GM21526 (cell line): Measurements from ENCODE around the gene PSPN.
A peak's percentile ranks its signal among the peaks of the same experiment; 100 is the strongest.
"Not testable (repeated sequence)": the region's sequence is repeated elsewhere in the genome, so short reads cannot be mapped to it uniquely, and the experiment has no call there.

Experiments used
- ATAC-seq: cut with Tn5 transposase; IDR thresholded peaks from one replicate; pipeline ENCODE4 v1.9.1; 2021; ENCODE audit warnings: moderate library complexity; ENCODE audit not compliant: unreplicated experiment, low FRiP score

PSPN gene

DNA sequence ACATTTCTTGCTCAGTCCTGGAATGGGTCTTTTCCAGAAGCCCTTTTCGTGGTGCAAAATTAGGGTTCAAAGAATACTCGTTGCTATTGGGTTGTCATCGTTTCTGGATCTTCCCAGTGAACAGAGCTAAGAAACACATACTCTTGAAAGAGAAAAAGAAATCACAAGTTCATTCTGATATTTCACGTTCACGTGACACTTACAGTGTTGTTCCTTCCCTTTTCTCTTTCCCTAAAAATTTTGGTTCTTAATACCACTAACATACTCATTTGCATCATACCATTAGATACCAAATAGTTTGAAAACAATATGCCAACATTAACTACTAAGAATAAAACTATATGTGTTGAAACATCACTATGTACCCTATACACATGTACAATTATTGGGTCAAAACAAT lies 30.7 kb upstream of the PSPN start:
- no peak for ATAC-seq

DNA sequence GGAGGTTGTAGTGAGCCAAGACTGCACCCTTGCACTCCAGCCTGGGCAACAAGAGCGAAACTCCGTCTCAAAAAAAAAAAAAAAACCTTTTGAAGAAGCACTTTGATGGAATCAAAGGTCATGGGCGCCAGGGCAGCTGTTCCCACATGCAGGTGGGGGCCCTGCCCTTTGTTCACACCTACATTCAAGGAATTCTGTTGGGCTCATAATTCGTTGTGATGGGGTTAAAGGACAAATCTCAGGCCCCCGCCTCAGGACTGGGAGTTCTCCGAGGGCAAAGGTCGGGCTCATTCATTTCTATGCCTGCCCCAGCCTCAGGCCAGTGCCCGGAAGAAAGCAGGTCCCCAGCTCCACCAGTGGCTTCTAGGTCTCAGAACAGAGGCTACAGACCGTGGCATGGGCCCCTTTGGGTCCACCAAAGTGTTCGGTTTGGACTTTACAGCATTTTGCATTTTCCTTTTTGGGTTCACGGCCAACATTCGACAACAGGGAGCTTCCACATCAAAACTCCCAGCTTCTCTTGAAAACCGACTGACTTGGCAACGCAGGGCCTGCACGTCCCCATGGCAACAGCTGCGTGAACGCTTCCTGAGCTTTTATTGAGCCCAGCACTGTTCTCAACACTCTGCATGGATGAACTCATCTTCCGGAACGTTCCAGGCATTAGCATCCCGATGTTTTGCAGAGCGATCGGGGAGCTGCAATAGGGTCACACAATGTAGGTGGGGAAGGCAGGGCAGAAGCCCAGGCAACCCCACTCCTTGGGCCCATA lies 27.3 kb upstream of the PSPN start:
- ATAC-seq: no peak

DNA sequence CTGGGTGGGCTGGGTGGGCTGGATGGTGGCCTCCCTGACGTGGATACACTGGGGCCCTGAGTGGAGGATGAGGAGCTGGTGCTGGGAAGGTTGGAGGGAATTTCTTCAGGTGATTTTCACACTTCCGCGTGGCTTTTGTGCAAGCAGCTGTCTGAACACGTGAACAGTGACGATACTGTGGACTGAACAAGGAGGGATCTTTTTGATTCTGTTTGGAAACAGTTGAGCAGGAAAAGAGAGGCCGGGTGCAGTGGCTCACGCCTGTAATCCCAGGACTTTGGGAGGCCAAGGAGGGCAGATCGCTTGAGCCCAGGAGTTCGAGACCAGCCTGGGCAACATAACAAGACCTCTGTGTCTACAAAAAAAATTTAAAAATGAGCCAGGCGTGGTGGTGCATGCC lies 26.3 kb upstream of the PSPN start:
- no peak for ATAC-seq

DNA sequence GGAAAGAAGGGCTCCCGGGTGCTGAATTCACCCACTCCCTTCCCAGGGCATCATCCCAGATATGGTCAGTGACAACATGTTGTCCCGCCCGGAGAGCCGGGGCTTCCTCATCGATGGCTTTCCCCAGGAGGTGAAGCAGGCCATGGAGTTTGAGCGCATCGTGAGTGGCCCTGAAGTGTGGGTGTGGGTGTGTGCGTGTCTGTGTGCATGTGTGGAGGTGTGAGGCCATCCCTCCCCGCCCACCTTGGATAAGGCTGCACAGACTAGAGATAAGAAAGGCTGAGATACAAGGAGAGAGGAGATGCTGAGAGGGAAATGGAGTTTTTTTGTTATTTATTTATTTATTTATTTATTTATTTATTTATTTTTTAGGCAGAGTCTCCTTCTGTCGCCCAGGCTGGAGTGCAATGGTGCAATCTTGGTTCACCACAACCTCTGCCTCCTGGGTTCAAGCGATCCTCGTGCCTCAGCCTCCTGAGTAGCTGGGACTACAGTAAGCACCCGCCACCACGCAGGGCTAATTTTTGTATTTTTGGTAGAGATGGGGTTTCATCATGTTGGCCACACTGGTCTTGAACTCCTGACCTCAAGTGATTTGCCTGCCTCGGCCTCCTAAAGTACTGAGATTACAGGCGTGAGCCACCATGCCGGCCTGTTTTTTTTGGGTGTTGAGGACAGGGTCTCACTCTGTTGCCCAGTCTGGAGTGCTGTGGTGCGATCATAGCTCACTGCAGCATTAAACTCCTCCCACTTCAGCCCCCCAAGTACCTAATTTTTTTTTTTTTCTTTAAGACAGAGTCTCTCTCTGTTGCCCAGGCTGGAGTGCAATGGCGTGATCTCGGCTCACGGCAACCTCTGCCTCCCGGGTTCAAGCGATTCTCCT lies 24.6 kb upstream of the PSPN start:
- ATAC-seq: not testable (repeated sequence)

DNA sequence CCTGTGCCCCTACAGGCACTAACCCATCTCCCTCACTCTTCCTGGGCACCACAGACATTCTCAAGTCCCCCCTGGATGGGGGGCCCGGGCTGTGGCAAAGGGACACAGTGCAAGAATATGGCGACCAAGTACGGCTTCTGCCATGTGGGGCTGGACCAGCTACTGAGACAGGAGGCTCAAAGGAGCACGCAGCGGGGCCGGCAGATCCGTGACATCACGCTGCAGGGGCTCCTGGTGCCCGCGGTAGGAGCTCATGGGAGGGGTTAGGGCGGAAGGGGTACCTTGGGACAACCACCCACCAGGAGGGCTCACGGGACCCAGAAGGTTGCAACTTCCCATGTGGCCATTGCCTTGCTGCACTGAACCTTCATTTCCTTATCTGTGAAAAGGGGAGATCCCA lies 20.6 kb upstream of the PSPN start:
- no peak for ATAC-seq

DNA sequence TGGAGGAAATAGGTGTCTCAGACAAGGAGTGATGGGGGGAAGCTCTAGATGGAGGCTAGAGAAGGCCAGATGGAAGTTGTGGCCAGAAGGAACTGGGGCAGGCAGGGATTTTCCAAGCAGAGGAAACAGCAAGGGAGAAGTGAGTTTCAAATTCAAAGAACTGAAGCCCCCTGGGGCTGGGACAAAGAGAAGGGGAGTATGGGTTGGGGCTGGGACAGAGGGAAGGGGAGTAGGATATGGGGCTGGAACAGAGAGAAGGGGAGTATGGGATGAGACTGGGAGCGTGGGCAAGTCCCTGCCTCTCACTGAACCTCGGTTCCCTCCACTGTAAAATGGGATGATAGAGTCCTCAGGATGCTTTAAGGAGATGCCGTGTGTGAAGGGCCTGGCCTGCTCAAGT lies 19.1 kb upstream of the PSPN start:
- no peak for ATAC-seq

DNA sequence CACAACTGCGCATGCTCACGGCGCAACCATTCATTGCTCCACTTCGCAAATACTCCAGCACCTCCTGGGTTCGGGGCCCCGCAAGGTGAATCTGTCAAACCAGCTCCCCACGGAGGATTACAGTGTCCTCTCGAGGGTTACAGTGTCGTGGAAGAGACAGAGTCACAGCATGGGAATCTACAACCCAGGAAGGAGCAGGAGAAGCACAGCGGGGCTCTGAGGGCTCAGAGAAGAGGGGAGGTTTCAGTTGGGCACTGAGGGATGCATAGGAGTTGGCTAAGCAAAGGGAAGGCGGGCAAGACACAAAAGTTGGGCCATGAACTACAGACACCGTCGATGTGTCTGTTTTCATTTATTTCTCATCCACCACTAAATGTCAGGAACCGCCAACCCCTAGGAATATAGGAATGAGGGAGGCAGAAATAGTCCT lies 18.3 kb upstream of the PSPN start:
- peak; percentile 14 for ATAC-seq

DNA sequence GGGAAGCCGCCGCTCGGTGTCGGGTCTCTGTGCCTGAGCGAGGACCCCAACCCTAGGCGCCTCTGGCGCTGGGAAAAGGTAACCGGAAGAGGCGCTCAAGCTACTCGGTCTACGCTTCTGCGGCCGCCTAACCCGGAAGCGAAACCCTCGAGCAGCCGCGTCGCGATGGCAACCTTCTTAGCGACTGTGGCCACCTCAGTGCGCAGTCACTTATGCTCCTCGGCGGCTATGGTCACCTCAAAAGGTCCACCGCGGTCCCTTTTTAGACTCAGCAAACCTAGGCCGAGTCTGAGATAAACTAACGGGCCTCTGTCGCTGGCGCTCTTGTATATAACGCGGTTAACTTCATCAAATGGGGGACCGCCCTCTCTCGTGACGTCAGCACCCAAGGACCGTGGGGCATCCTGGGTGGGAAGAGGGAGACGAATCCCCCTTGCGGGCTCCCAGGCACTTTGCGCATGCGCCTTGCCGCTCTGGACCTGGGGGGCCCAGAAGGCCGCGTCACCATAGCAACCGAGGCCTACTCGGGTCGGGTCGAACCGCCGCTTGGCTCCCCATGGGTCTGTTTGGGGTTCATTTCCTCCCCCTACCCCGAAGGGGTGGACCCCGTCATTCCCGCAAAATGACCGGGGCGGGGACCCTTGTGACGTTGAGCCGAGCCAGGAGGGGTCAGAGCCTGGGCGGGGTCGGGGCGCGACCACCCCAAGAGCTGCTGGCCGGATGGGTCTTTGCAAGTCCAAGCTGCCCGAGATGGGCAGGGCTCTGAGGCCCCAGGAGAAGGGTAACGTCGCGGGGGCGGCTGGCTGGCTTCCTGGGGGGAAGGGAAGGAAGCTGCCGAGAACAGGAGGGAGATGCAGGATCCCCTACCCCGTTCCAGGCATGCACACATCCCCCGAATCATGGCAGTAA lies 17.6 kb upstream of the PSPN start, which contains the start of gene GTF2F1:
Gene GTF2F1, minus strand, starts transcription at position 91 of the 909 bp plus-strand sequence. CDS start 169 bp downstream, outside the sequence.
- peak; percentile 81 for ATAC-seq

DNA sequence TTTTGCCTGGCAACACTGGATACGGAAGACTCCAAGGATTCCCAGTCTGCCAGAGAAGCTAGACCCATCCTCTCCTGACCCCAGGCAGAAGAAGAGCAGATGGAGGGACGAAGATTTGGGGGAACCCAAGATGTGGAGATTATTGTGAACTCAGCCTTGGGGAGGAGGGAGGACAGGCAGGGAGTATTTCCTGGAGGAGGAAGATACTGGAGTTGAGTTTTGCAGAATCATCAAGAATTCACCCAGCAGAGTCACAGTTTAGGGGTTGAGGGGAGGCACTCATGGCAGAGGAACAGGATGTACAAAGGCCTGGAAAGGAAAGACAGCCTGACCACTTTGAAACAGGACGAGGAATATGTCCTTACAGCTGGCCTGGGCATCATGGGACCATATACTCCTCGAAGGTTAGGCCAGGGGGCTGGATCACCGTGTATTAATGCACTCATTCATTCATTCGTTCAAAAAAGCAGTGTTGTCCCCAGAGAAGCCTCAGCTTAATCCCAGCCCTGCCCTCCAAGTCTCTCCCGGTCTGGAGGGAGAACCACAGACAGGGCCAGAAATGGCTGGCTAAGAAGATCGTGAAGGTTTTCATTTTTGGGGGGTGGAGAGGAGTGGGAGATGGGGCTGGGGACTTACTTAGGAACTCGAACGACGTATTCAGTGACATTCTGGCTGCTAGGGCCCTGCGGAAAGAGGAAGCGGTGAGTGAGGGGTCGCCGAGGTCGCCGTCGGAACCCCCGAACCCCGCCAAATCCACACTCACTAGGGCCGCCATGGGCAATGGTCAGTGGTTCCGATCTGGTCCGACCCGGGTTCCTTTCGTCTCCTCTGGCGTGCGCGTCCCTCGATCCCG lies 16.7 kb upstream of the PSPN start:
- no peak for ATAC-seq

DNA sequence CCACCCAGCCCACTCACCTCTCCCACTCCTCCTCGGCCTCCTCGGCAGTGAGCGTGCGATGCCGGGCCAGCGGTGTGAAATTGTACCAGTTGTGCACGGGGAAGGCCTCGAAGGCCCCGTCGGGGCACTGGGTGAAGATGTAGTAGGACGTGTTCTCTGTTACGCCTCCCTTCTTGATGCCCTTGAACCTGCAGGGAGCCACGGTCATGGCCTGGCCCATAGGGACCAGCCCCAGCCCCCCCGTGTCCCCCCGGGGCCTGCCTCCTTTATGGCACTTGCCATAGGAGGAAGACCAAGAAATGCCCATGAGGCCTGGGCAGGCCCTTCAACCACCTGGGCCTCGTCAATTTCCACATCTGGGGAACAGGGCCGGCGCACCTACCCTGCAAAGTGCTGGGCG lies 11.6 kb upstream of the PSPN start:
- no peak for ATAC-seq

DNA sequence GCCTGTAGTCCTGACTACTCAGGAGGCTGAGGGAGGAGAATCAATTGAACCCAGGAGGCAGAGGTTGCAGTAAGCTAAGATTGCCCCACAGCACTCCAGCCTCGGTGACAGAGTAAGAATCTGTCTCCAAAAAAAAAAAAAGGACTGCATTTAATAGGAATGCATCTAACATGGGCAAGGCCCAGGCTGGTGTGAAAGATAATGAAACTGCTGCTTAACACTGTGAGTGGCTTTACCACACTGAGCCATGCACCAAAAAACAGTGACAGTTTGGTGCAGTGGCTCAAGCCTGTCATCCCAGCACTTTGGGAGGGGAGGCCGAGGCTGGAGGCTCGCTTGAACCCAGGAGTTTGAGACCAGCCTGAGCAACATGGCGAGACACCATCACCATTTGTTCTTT lies 8.6 kb upstream of the PSPN start:
- no peak for ATAC-seq

DNA sequence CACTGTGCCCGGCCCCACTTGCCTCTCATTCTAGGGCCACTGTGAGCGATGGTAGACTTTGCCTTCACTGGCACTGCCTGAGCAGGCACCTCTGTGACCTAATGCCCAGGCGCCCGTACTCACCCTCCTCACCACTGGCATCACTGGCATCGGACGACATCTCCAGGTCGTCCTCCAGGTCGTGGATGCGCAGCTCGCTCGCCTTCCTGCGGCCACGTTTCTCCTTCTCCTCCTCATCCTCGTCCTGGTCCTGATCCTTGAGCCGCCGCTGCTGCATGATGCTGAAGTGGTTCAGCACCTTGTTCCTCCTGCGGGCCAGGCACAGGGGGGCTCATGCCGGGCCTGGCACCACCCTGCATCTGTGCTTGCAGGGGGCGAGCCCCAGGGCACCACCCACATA lies 7.5 kb upstream of the PSPN start:
- no peak for ATAC-seq

DNA sequence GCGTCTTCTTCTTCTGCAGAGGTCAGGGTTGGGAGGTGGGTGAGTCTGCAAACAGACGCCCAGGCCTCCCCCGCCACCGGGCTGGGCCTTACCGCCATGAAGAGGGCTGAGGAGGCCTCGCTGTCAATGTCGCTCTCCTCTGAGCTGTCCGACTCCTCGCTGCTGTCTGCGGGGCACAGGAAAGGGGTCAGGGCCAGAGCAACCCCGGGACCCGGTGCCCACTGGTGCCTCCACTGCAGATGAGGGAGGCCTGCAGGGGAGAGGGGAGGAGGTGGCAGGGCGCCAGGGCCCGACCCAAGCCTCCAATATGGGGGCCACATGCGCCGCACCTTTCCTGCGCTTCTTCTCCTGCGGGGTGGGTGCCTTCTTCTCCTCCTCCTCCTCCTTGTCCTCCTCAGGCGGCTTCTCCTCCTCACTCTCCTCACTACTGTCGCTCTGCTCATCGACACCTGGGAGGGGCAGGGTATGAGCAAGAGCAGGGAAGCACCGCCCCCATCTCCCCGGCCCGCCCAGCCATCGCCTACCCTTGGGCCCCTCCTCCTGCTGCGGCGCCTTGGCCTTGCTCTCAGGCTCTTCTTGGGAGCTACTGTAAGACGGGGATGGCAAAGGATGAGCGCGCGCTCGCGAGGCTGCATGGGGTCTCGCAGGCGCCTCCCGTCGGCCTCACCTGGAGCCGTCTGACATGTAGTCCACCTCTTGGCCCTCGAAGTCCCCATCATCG lies 5.5 kb upstream of the PSPN start:
- no peak for ATAC-seq

DNA sequence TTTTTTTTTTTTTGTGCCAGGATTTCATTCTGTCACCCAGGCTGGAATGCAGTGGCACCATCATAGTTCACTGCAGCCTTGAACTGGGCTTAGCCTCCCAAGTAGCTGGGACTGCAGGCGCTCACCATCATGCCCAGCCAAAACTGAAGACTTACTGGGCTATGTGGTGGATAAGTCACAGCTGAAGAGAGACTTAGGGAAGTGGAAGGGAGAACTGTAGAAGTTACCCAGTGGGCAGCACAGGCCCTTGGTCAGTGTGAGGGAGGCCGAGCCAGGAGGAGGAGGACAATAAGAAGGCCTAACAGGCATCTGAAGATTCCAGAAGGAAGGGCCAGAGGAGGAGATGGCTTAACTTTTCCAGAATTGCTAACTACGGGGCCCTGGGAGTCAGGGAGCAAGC lies 4.0 kb upstream of the PSPN start:
- no peak for ATAC-seq

DNA sequence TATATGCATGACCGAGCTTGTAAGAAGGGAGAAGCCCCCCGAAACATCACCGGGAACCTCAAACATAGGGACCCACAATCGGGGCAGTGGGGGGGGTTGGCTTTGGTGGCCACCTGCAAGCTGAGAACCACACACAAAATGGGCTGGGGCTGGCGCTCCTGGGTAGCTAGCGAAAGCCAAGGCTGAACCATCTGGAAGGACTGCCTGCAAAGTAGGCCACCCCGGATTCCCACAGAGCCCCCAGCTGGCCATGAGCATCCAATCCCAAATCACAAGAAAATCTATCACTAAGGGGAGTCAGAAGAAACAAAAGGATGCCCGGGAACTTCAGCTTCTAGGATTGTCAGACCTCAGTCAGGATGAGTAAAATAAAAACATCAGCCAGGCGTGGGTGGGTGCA lies 2.8 kb upstream of the PSPN start:
- ATAC-seq: no peak

DNA sequence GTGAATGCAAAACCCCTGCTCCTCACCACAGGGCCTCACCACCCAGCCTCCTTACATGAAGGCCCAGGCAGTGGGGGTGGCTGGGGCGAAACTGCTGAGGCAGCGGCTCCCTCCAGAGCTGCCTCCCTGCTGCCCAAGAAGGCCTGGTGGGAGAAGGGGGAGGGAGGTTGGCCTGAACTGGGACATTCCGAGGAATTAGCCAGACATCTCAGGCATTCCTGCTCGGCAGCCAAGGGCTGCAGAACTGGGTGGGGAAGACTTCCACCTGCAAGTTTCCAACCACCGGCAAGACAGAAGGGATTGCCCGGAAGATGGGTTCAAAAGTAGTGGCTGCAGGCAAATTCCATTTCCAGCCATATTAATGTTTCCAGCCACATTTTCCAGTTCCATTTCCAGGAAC lies 2.3 kb upstream of the PSPN start:
- no peak for ATAC-seq

DNA sequence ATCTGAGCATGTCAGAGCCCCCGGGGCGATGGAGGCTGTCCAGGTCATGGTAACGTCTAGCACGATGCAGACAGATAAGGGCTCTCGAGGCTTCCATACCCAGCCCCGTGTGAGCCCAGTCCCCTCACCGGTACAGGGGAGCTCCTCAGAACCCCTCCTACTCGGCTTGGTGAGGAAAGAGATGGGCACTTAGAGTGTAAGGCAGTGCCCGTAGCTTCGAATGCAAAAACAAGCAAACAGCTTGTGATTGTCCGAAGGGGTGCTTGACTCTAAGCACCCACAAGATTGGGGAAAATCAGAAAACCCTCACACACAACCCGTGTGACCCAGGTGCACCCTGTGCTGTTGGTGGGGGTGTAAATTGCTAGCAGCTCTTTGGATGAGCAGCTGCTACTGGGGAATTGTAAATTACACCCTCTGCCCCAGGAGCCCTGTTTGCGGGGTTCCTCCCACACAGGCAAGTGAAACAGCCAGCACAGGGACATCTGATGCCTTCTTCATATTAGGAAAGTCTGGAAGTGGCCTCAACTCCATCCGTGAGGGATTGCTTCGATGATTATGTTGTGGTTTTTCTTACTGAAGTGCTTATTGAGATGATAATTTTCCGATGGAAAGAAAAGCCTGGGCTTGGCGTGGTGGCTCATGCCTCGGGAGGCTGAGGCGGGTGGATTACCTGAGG lies 918 bp upstream of the PSPN start:
- ATAC-seq: no peak

DNA sequence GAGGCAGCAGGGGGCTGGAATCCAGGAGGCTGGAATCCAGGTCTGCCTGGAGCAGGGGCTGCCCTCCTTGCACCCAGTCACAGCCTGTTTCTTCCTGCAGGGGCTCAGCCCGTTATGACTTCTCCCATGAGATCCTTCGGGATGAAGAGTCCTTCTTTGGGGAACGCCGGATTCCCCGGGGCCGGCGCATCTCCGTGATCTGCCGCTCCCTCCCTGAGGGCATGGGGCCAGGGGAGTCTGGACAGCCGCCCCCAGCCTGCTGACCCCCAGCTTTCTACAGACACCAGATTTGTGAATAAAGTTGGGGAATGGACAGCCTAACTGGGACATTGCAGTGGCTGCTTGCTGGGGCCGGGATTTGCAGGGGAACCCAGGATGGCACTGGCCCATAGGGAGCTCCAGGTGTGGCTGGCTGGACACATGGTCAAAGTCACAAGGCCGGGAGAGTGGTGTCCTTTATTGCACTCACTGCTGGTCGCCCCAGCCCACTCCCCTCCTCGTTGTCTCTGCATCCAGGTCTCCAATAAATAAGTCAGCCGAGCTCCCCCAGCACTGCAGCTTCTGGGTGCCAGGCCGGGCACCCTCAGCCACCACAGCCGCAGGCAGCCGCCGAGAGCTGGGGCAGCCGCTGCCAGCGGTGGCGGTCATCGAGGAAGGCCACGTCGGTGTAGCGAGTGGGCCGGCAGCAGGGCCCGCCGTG lies 872 bp downstream of the PSPN start:
- no peak for ATAC-seq
